Kidney (tissue), 2 donors: ENCODE results near the gene CORO1A. TPM values are rescaled to one million over a fixed set of nuclear protein-coding genes. Genes with fewer than 3 reads are reported as not detected.

ENCODE experiments used
- polyA plus RNA-seq: library from polyadenylated mRNA; stranded (reverse); fragments of 350-450 nt; fragmentation: Illumina TruSeq; extraction: RNeasy Lipid Tissue Mini Kit (QIAGEN cat#74804); gene quantifications from one replicate; pipeline ENCODE4 v1.2.3, GENCODE V29; 2014; ENCODE audit warnings: low read depth, low replicate concordance; ENCODE audit not compliant: insufficient read depth
- total RNA-seq: library from RNA; stranded (reverse); fragmentation: NEBNext Ultra II Directional; extraction: Animal tissue kit (Norgen Biotek cat#: 25700); gene quantifications from one replicate; pipeline ENCODE4 v1.2.1, GENCODE V29; 2021
- donor health status: DM: yes; HTN: yes; CAD: no.

CORO1A gene
- total and polyA plus RNA-seq, 2 donors from 2014 or later = 8.0 to 69.3 TPM

Other genes with a start within 250 kb of the CORO1A start
- gene TMEM219, start 221.5 kb upstream of the CORO1A start, total RNA-seq = 127 TPM
- 288 TPM for gene TMEM219, start 221.5 kb upstream of the CORO1A start, polyA plus RNA-seq
- 54.3 TPM for gene TAOK2, start 209.7 kb upstream of the CORO1A start, total RNA-seq
- gene TAOK2, start 209.7 kb upstream of the CORO1A start, polyA plus RNA-seq = 19.6 TPM
- gene HIRIP3, start 188.0 kb upstream of the CORO1A start, total RNA-seq = 16.0 TPM
- 18.7 TPM for gene HIRIP3, start 188.0 kb upstream of the CORO1A start, polyA plus RNA-seq
- gene INO80E, start 187.4 kb upstream of the CORO1A start, total RNA-seq = 74.1 TPM
- gene INO80E, start 187.4 kb upstream of the CORO1A start, polyA plus RNA-seq = 52.7 TPM
- gene DOC2A, start 172.6 kb upstream of the CORO1A start, total RNA-seq = 1.9 TPM
- 3.5 TPM for gene DOC2A, start 172.6 kb upstream of the CORO1A start, polyA plus RNA-seq
- gene C16orf92, start 160.4 kb upstream of the CORO1A start, total RNA-seq = not detected
- not detected for gene C16orf92, start 160.4 kb upstream of the CORO1A start, polyA plus RNA-seq
- gene TLCD3B, start 152.3 kb upstream of the CORO1A start, total RNA-seq = not detected
- not detected for gene TLCD3B, start 152.3 kb upstream of the CORO1A start, polyA plus RNA-seq
- 1,017 TPM for gene ALDOA, start 117.8 kb upstream of the CORO1A start, total RNA-seq
- gene ALDOA, start 117.8 kb upstream of the CORO1A start, polyA plus RNA-seq = 1,506 TPM
- 78.8 TPM for gene PPP4C, start 107.6 kb upstream of the CORO1A start, total RNA-seq
- 107 TPM for gene PPP4C, start 107.6 kb upstream of the CORO1A start, polyA plus RNA-seq
- gene TBX6, start 91.7 kb upstream of the CORO1A start, total RNA-seq = 1.6 TPM
- gene TBX6, start 91.7 kb upstream of the CORO1A start, polyA plus RNA-seq = 0.62 TPM
- 40.0 TPM for gene YPEL3, start 87.4 kb upstream of the CORO1A start, total RNA-seq
- gene YPEL3, start 87.4 kb upstream of the CORO1A start, polyA plus RNA-seq = 107 TPM
- gene GDPD3, start 70.1 kb upstream of the CORO1A start, total RNA-seq = 3.6 TPM
- 17.7 TPM for gene GDPD3, start 70.1 kb upstream of the CORO1A start, polyA plus RNA-seq
- gene MAPK3, start 60.4 kb upstream of the CORO1A start, total RNA-seq = 77.7 TPM
- gene MAPK3, start 60.4 kb upstream of the CORO1A start, polyA plus RNA-seq = 90.0 TPM
- gene BOLA2B, start 10.1 kb downstream of the CORO1A start, total RNA-seq = 77.6 TPM
- 177 TPM for gene BOLA2B, start 10.1 kb downstream of the CORO1A start, polyA plus RNA-seq
- gene SLX1A, start 10.3 kb downstream of the CORO1A start, total RNA-seq = 51.3 TPM
- 35.4 TPM for gene SLX1A, start 10.3 kb downstream of the CORO1A start, polyA plus RNA-seq
- 19.8 TPM for gene SULT1A3, start 15.7 kb downstream of the CORO1A start, total RNA-seq
- gene SULT1A3, start 15.7 kb downstream of the CORO1A start, polyA plus RNA-seq = 31.3 TPM
- gene NPIPB13, start 64.9 kb downstream of the CORO1A start, total RNA-seq = 20.5 TPM
- 1.2 TPM for gene NPIPB13, start 64.9 kb downstream of the CORO1A start, polyA plus RNA-seq
- gene CD2BP2, start 171.7 kb downstream of the CORO1A start, total RNA-seq = 68.1 TPM
- 61.8 TPM for gene CD2BP2, start 171.7 kb downstream of the CORO1A start, polyA plus RNA-seq
- 32.7 TPM for gene TBC1D10B, start 186.9 kb downstream of the CORO1A start, total RNA-seq
- 30.1 TPM for gene TBC1D10B, start 186.9 kb downstream of the CORO1A start, polyA plus RNA-seq
- gene MYL11, start 191.2 kb downstream of the CORO1A start, total RNA-seq = not detected
- gene MYL11, start 191.2 kb downstream of the CORO1A start, polyA plus RNA-seq = 2.3 TPM
- 12.8 TPM for gene SEPTIN1, start 199.0 kb downstream of the CORO1A start, total RNA-seq
- 5.0 TPM for gene SEPTIN1, start 199.0 kb downstream of the CORO1A start, polyA plus RNA-seq
- gene ZNF48, start 211.8 kb downstream of the CORO1A start, total RNA-seq = 9.7 TPM
- gene ZNF48, start 211.8 kb downstream of the CORO1A start, polyA plus RNA-seq = 6.9 TPM
- gene ZNF771, start 224.0 kb downstream of the CORO1A start, total RNA-seq = 7.8 TPM
- gene ZNF771, start 224.0 kb downstream of the CORO1A start, polyA plus RNA-seq = 14.8 TPM
- 39.1 TPM for gene DCTPP1, start 246.4 kb downstream of the CORO1A start, total RNA-seq
- 64.7 TPM for gene DCTPP1, start 246.4 kb downstream of the CORO1A start, polyA plus RNA-seq